Stomach (tissue), 19 donors: ENCODE results near the gene ALG2. TPM values are rescaled to one million over a fixed set of nuclear protein-coding genes. Genes with fewer than 3 reads are reported as not detected.

Experiments used
- DNase-seq, 2 donors: peaks; one replicate each; pipeline versions ENCODE4 v3.0.0 to v3.0.0-alpha.2; 2013 to 2019
- H3K27ac ChIP-seq, 5 donors: fragments of 200-600 bp in 4 of 5; sonication (generic) in 4 of 5; one replicate each; pipeline ENCODE4 v1.5.1; 2013 to 2019; ENCODE audit warnings: mild to moderate bottlenecking in 1 of 5, moderate library complexity in 1 of 5
- H3K27me3 ChIP-seq, 3 donors: fragments of 200-600 bp; sonication (generic); one replicate each; pipeline ENCODE4 v1.5.1; 2017 to 2019; ENCODE audit warnings: mixed run types in 1 of 3
- H3K36me3 ChIP-seq, 4 donors: fragments of 200-600 bp; sonication (generic); 1 replicate in 3 of 4; 2 replicates in 1 of 4; pipeline ENCODE4 v1.5.1; 2016 to 2019
- H3K4me1 ChIP-seq, 4 donors: fragments of 200-600 bp; sonication (generic); one replicate each; pipeline ENCODE4 v1.5.1; 2016 to 2019
- H3K4me3 ChIP-seq, 4 donors: fragments of 200-600 bp; sonication (generic) in 3 of 4; one replicate each; pipeline ENCODE4 v1.5.1; 2016 to 2019; ENCODE audit warnings: mild to moderate bottlenecking in 1 of 4
- H3K9me3 ChIP-seq, 4 donors: fragments of 200-600 bp; sonication (generic); one replicate each; pipeline ENCODE4 v1.5.1; 2016 to 2019
- CTCF ChIP-seq, 7 experiments: fragments of 450-650 bp in 4 of 7; fragments of 200-600 bp in 3 of 7; sonication (generic) in 3 of 7; IDR thresholded peaks; one replicate each; pipeline ENCODE4 v1.5.1; 2016 to 2019; ENCODE audit warnings: antibody characterized with exemption in 7 of 7, control low read depth in 2 of 7, mild to moderate bottlenecking in 1 of 7
- EP300 ChIP-seq: sonication (generic); formaldehyde crosslinking; IDR thresholded peaks from one replicate; pipeline ENCODE4 v1.6.1; 2017; ENCODE audit warnings: antibody characterized with exemption
- POLR2A ChIP-seq, 4 donors: fragments of 450-650 bp; IDR thresholded peaks; one replicate each; pipeline ENCODE4 v1.6.1; 2016; ENCODE audit warnings: antibody characterized with exemption in 4 of 4, control low read depth in 2 of 4, mild to moderate bottlenecking in 1 of 4, moderate library complexity in 1 of 4
- POLR2AphosphoS5 ChIP-seq, 3 donors: sonication (generic); formaldehyde crosslinking; IDR thresholded peaks; one replicate each; pipeline ENCODE4 v1.6.1; 2016; ENCODE audit warnings: antibody characterized with exemption in 3 of 3
- WGBS, 5 donors: extraction: QIAGEN DNeasy Blood & Tissue Kit in 3 of 5; methylation state at CpG; one replicate each; pipeline versions ENCODE4 v1.1.5 to v1.1.7; 2013 to 2018; 5-methylcytosine and 5-hydroxymethylcytosine counted together
- intact Hi-C: fragments of 100-400 bp; cut with DNase I; formaldehyde crosslinking; loops from one replicate; pipeline ENCODE4 v1.15.1; 2023; ENCODE audit warnings: low total_unique reads
- long read RNA-seq, 10 donors: transcript quantifications; one replicate each; lab custom pipeline, GENCODE V29; 2026
- polyA plus RNA-seq, 3 donors: library from polyadenylated mRNA; stranded (reverse); fragments of 200-250 nt; gene quantifications; one replicate each; pipeline ENCODE4 v1.2.3, GENCODE V29; 2013
- total RNA-seq, 5 donors: library from RNA; depleted of rRNA; stranded (reverse); fragments of >200 nt; gene quantifications; one replicate each; pipeline versions ENCODE4 v1.1.0 to v1.2.3, GENCODE V29; 2014 to 2016
- donor health status: healthy with polysubstance abuse.
- donor health status: Bipolar disorder and iron deficiency.
- donor health status: healthy.

The ALG2 gene
- total RNA-seq (10 to 100 TPM in 4 of 5 donors, 1 to 10 TPM in 1; 1.8 to 33.9 (median 28.0) TPM), polyA plus RNA-seq (10 to 100 TPM; 12.5 to 19.0 (median 15.9) TPM)
- long read RNA-seq, donor 1, transcript ALG2-203 (2 exons, 1,880 nt) = major isoform, 8 of 8 reads
- long read RNA-seq, donor 1, partial matches to known transcripts = 0 of 8 reads
- long read RNA-seq, donor 1, other reads (novel, unspliced or antisense) = 0 of 8 reads
- long read RNA-seq, donor 2, transcript ALG2-203 (2 exons, 1,880 nt) = major isoform, 10 of 11 reads
- long read RNA-seq, donor 2, partial matches to known transcripts = 0 of 11 reads
- long read RNA-seq, donor 2, other reads (novel, unspliced or antisense) = 0 of 11 reads
- long read RNA-seq, donor 3, transcript ALG2-203 (2 exons, 1,880 nt) = major isoform, 5 of 6 reads
- long read RNA-seq, donor 3, partial matches to known transcripts = 0 of 6 reads
- long read RNA-seq, donor 3, other reads (novel, unspliced or antisense) = 0 of 6 reads
- long read RNA-seq, donor 4 = 0 reads
- long read RNA-seq, donor 5, transcript ALG2-203 (2 exons, 1,880 nt) = major isoform, 12 of 13 reads
- long read RNA-seq, donor 5, partial matches to known transcripts = 0 of 13 reads
- long read RNA-seq, donor 5, other reads (novel, unspliced or antisense) = 0 of 13 reads
- long read RNA-seq, donor 6, transcript ALG2-203 (2 exons, 1,880 nt) = major isoform, 28 of 802 reads
- long read RNA-seq, donor 6, partial matches to known transcripts = 167 of 802 reads
- long read RNA-seq, donor 6, other reads (novel, unspliced or antisense) = 604 of 802 reads
- long read RNA-seq, donor 7, transcript ALG2-203 (2 exons, 1,880 nt) = major isoform, 27 of 28 reads
- long read RNA-seq, donor 7, partial matches to known transcripts = 0 of 28 reads
- long read RNA-seq, donor 7, other reads (novel, unspliced or antisense) = 0 of 28 reads
- long read RNA-seq, donor 8, transcript ALG2-203 (2 exons, 1,880 nt) = major isoform, 11 of 13 reads
- long read RNA-seq, donor 8, partial matches to known transcripts = 0 of 13 reads
- long read RNA-seq, donor 8, other reads (novel, unspliced or antisense) = 0 of 13 reads
- long read RNA-seq, donor 9, transcript ALG2-203 (2 exons, 1,880 nt) = major isoform, 9 of 635 reads
- long read RNA-seq, donor 9, partial matches to known transcripts = 617 of 635 reads
- long read RNA-seq, donor 9, other reads (novel, unspliced or antisense) = 7 of 635 reads
- long read RNA-seq, donor 10, transcript ALG2-203 (2 exons, 1,880 nt) = major isoform, 5 of 7 reads
- long read RNA-seq, donor 10, partial matches to known transcripts = 0 of 7 reads
- long read RNA-seq, donor 10, other reads (novel, unspliced or antisense) = 0 of 7 reads

- H3K27me3 ChIP-seq = no peaks in the 10 kb centered on the region
- H3K4me3 ChIP-seq = peak within 1 kb of the TSS; percentile 76 to 97 (median 89)
- H3K36me3 ChIP-seq = peaks cover 3 to 46% (median 39%) of the 10 kb centered on the region in 4 donors
- peak within 1 kb of the TSS; percentile 89 to 95 (median 92) for H3K27ac ChIP-seq
- DNase-seq = peak; percentile 94 to 98
- H3K4me1 ChIP-seq = peaks cover 42 to 78% (median 55%) of the 10 kb centered on the region in 4 donors
- intact Hi-C loops = no loop called here
- no peaks in the 10 kb centered on the region for H3K9me3 ChIP-seq
- 0 to 1% (median 0%) methylated on average over 11 to 70 of the region's 70 CpGs for WGBS, 5 donors
- TF ChIP-seq POLR2A (IDR thresholded peaks at IDR 0.05) (peak in 2 of 4 donors; percentile 15 to 63), EP300 (peak; percentile 17), POLR2AphosphoS5 (IDR thresholded peaks at IDR 0.05) (peak; percentile 94 to 98 (median 97)), CTCF (IDR thresholded peaks at IDR 0.05) (no peak)
Measured at GRCh38 chr9:99221621-99222415, at the start of gene ALG2, which contains the start of gene SEC61B. Gene ALG2, minus strand, starts transcription at chr9:99221942. Its CDS starts 48 bp downstream, at chr9:99221894. Gene SEC61B, plus strand, starts transcription at chr9:99222282. Its CDS starts 82 bp downstream, at chr9:99222364.

- H3K27ac ChIP-seq = no peak overlapping the region
- H3K27me3 ChIP-seq = no peaks in the 10 kb centered on the region
- TF ChIP-seq POLR2AphosphoS5 (IDR thresholded peaks at IDR 0.05) (no peak), CTCF (IDR thresholded peaks at IDR 0.05) (no peak), EP300 (no peak), POLR2A (IDR thresholded peaks at IDR 0.05) (no peak)
- H3K4me3 ChIP-seq = no peak overlapping the region
- H3K9me3 ChIP-seq = no peaks in the 10 kb centered on the region
- 58 to 65% (median 63%) methylated on average over 3 of the region's 3 CpGs for WGBS, 5 donors
- no peak for DNase-seq
- peaks cover 4 to 9% (median 7%) of the 10 kb centered on the region in 4 donors for H3K4me1 ChIP-seq
- H3K36me3 ChIP-seq = no peaks in the 10 kb centered on the region
- intact Hi-C loops = no loop called here
Measured at GRCh38 chr9:99270491-99270890, 48.7 kb upstream of the ALG2 start.

GRCh38 chr9:99269416-99269815 is 47.7 kb upstream of the ALG2 start:
- Histone ChIP-seq H3K4me1 (peaks cover 4 to 9% (median 7%) of the 10 kb centered on the region in 4 donors), H3K4me3 (no peak overlapping the region), H3K27ac (no peak overlapping the region), H3K9me3 (no peaks in the 10 kb centered on the region), H3K36me3 (no peaks in the 10 kb centered on the region), H3K27me3 (no peaks in the 10 kb centered on the region)
- TF ChIP-seq EP300 (no peak), POLR2A (IDR thresholded peaks at IDR 0.05) (no peak), POLR2AphosphoS5 (IDR thresholded peaks at IDR 0.05) (no peak)
- WGBS, 5 donors = 44 to 74% (median 64%) methylated on average over 3 of the region's 3 CpGs
- no peak for DNase-seq
- intact Hi-C loops = no loop called here
